ENCODE data around the gene TEX101. TPM values are rescaled to one million over a fixed set of nuclear protein-coding genes. Genes with fewer than 3 reads are reported as not detected.

TEX101 gene
- total RNA-seq = not detected in 2 replicates

GRCh38 chr19:43414554-43414953 is at the start of gene TEX101:
TEX101 (plus strand) TSS chr19:43414890; CDS start chr19:43415920, 1,030 bp downstream.

GRCh38 chr19:43465468-43466120 is 50.9 kb downstream of the TEX101 start, which contains the start of gene LYPD3:
LYPD3 (minus strand) TSS chr19:43465608; CDS start chr19:43465571, 37 bp downstream.

Other genes with a start within 250 kb of the TEX101 start
- 0.25 and 0.33 TPM in 2 replicates for gene PSG5, start 228.4 kb upstream of the TEX101 start, total RNA-seq
- 0.16 TPM in 1 of 2 replicates, not detected in the other for gene PSG4, start 209.3 kb upstream of the TEX101 start, total RNA-seq
- gene PSG9, start 145.4 kb upstream of the TEX101 start, total RNA-seq = 0.13 TPM in 1 of 2 replicates, not detected in the other
- not detected in 2 replicates for gene CD177, start 61.2 kb upstream of the TEX101 start, total RNA-seq
- gene LYPD3, start 50.7 kb downstream of the TEX101 start, total RNA-seq = 0.38 TPM in 1 of 2 replicates, not detected in the other
- gene PHLDB3, start 89.9 kb downstream of the TEX101 start, total RNA-seq = 4.1 and 6.3 TPM in 2 replicates
- gene ETHE1, start 112.3 kb downstream of the TEX101 start, total RNA-seq = 61.3 and 106 TPM in 2 replicates
- gene ZNF575, start 118.3 kb downstream of the TEX101 start, total RNA-seq = 0.16 and 0.76 TPM in 2 replicates
- gene XRCC1, start 160.6 kb downstream of the TEX101 start, total RNA-seq = 34.4 and 45.0 TPM in 2 replicates
- gene PINLYP, start 160.9 kb downstream of the TEX101 start, total RNA-seq = 1.3 and 4.6 TPM in 2 replicates
- gene IRGQ, start 181.2 kb downstream of the TEX101 start, total RNA-seq = 19.4 and 26.5 TPM in 2 replicates
- 8.9 and 16.0 TPM in 2 replicates for gene ZNF576, start 181.7 kb downstream of the TEX101 start, total RNA-seq
- 0.16 and 0.25 TPM in 2 replicates for gene SRRM5, start 197.2 kb downstream of the TEX101 start, total RNA-seq
- 45.3 and 73.3 TPM in 2 replicates for gene ZNF428, start 204.7 kb downstream of the TEX101 start, total RNA-seq
- 24.4 and 39.2 TPM in 2 replicates for gene CADM4, start 225.0 kb downstream of the TEX101 start, total RNA-seq